CD14-positive monocyte (primary cell): ENCODE measurements around the gene BRI3. TPM values are rescaled to one million over a fixed set of nuclear protein-coding genes. Genes with fewer than 3 reads are reported as not detected.
A peak's percentile ranks its signal among the peaks of the same experiment; 100 is the strongest.

ENCODE experiments used
- DNase-seq, 3 donors: peaks; one replicate each; pipeline ENCODE4 v3.0.0-alpha.2; 2011 to 2022
- H2AFZ ChIP-seq: 2 replicates; pipeline ENCODE4 v1.6.0; 2012; ENCODE audit warnings: mild to moderate bottlenecking, low read depth, low read length, inconsistent platforms; ENCODE audit not compliant: insufficient read depth, poor library complexity, severe bottlenecking
- H3K27ac ChIP-seq, 2 donors: 1 replicate in 1 of 2; 2 replicates in 1 of 2; pipeline ENCODE4 v1.5.1; 2012 to 2013; ENCODE audit warnings: low read length in 2 of 2, control low read depth in 1 of 2, inconsistent platforms in 1 of 2, low read depth in 1 of 2, mild to moderate bottlenecking in 1 of 2
- H3K27me3 ChIP-seq, 2 donors: one replicate each; pipeline versions ENCODE4 v1.6.0 to v1.6.1; 2011 to 2013; ENCODE audit warnings: low read length in 2 of 2; ENCODE audit not compliant: control insufficient read depth in 2 of 2, insufficient read depth in 2 of 2
- H3K36me3 ChIP-seq, 2 donors: replicated peaks in 1 of 2; 1 replicate in 1 of 2; 2 replicates in 1 of 2; pipeline versions ENCODE4 v1.5.1 to v1.6.1; 2012 to 2013; ENCODE audit warnings: low read length in 2 of 2, control low read depth in 1 of 2, inconsistent platforms in 1 of 2, mild to moderate bottlenecking in 1 of 2; ENCODE audit not compliant: insufficient read depth in 2 of 2, control insufficient read depth in 1 of 2
- H3K4me1 ChIP-seq, 2 donors: 1 replicate in 1 of 2; 2 replicates in 1 of 2; pipeline versions ENCODE4 v1.5.1 to v1.6.1; 2012 to 2013; ENCODE audit warnings: low read length in 2 of 2, control low read depth in 1 of 2, inconsistent platforms in 1 of 2, mild to moderate bottlenecking in 1 of 2, moderate library complexity in 1 of 2; ENCODE audit not compliant: insufficient read depth in 2 of 2, control insufficient read depth in 1 of 2
- H3K4me2 ChIP-seq: replicated peaks from 2 replicates; pipeline ENCODE3; 2012; ENCODE audit warnings: low read length, moderate library complexity, mild to moderate bottlenecking; ENCODE audit not compliant: poor library complexity, severe bottlenecking; ENCODE audit errors: extremely low read depth
- H3K4me3 ChIP-seq, 3 experiments: fragments of 200-600 bp in 1 of 3; sonication (generic) in 1 of 3; replicated peaks in 1 of 3; 1 replicate in 2 of 3; 2 replicates in 1 of 3; pipeline ENCODE4 v1.5.1; 2011 to 2013; ENCODE audit warnings: low read length in 3 of 3, mild to moderate bottlenecking in 3 of 3, control low read depth in 2 of 3, low read depth in 2 of 3, inconsistent platforms in 1 of 3, moderate library complexity in 1 of 3
- H3K79me2 ChIP-seq: 2 replicates; pipeline ENCODE4 v1.6.0; 2012; ENCODE audit warnings: mild to moderate bottlenecking, control low read depth, inconsistent platforms, low read length, moderate library complexity; ENCODE audit not compliant: insufficient read depth
- H3K9ac ChIP-seq: 2 replicates; pipeline ENCODE4 v1.6.0; 2017; ENCODE audit warnings: low read length, mild to moderate bottlenecking; ENCODE audit not compliant: insufficient read depth, poor library complexity, severe bottlenecking
- H3K9me3 ChIP-seq, 2 donors: replicated peaks in 1 of 2; 1 replicate in 1 of 2; 2 replicates in 1 of 2; pipeline versions ENCODE4 v1.5.1 to v1.6.1; 2012 to 2013; ENCODE audit warnings: low read length in 2 of 2, control low read depth in 1 of 2; ENCODE audit not compliant: control insufficient read depth in 1 of 2, insufficient read depth in 1 of 2
- H4K20me1 ChIP-seq: 2 replicates; pipeline ENCODE4 v1.6.0; 2012; ENCODE audit warnings: mild to moderate bottlenecking, low read length, control low read depth, moderate library complexity; ENCODE audit not compliant: insufficient read depth
- H3K27ac Mint-ChIP-seq, 7 donors: one replicate each; pipeline ENCODE4 v1.8.0; 2020; ENCODE audit warnings: mild to moderate bottlenecking in 7 of 7, mixed read lengths in 7 of 7, moderate library complexity in 6 of 7, inconsistent platforms in 2 of 7
- H3K27me3 Mint-ChIP-seq, 3 donors: one replicate each; pipeline ENCODE4 v1.8.0; 2021 to 2022; ENCODE audit warnings: low read depth in 3 of 3, mild to moderate bottlenecking in 3 of 3, mixed read lengths in 3 of 3, moderate library complexity in 3 of 3, inconsistent platforms in 1 of 3
- H3K36me3 Mint-ChIP-seq, 2 donors: one replicate each; pipeline ENCODE4 v1.8.0; 2020; ENCODE audit warnings: mixed read lengths in 2 of 2, inconsistent platforms in 1 of 2, mild to moderate bottlenecking in 1 of 2
- H3K4me1 Mint-ChIP-seq: one replicate; pipeline ENCODE4 v1.8.0; 2020; ENCODE audit warnings: mild to moderate bottlenecking, mixed read lengths
- H3K4me3 Mint-ChIP-seq, 2 donors: one replicate each; pipeline ENCODE4 v1.8.0; 2020; ENCODE audit warnings: mild to moderate bottlenecking in 2 of 2, mixed read lengths in 2 of 2, moderate library complexity in 1 of 2
- H3K9me3 Mint-ChIP-seq, 7 donors: one replicate each; pipeline ENCODE4 v1.8.0; 2020 to 2022; ENCODE audit warnings: mixed read lengths in 7 of 7, mild to moderate bottlenecking in 6 of 7, moderate library complexity in 6 of 7, inconsistent platforms in 2 of 7
- CTCF ChIP-seq: fragments of 200-600 bp; IDR thresholded peaks from one replicate; pipeline ENCODE4 v1.8.0; 2022; ENCODE audit warnings: antibody characterized with exemption, mild to moderate bottlenecking
- WGBS: methylation state at CpG from one replicate; pipeline ENCODE4 v1.1.5; 2013; ENCODE audit warnings: missing lambda C conversion rate; ENCODE audit not compliant: insufficient coverage; 5-methylcytosine and 5-hydroxymethylcytosine counted together
- intact Hi-C, 2 donors: fragments of 100-400 bp; cut with micrococcal nuclease; formaldehyde crosslinking; loops; one replicate each; pipeline versions ENCODE4 v1.15.0 to v1.15.1; 2023
- polyA plus RNA-seq, 3 donors: library from polyadenylated mRNA; depleted of rRNA in 1 of 3; unstranded in 2 of 3; stranded (reverse) in 1 of 3; fragments of 300-500 nt in 2 of 3; fragments of >200 nt in 1 of 3; fragmentation: Illumina TruSeq in 2 of 3; gene quantifications; 1 replicate in 2 of 3; 2 replicates in 1 of 3; pipeline ENCODE4 v1.2.3, GENCODE V29; 2012 to 2021

The BRI3 gene
- polyA plus RNA-seq, 3 donors = 120 to 273 (median 149) TPM

- H3K79me2 ChIP-seq = no peaks in the 10 kb centered on the region
- H3K9me3 ChIP-seq = no peaks in the 10 kb centered on the region
- peaks cover 39% of the 10 kb centered on the region for H4K20me1 ChIP-seq
- no peak overlapping the region for H3K4me3 ChIP-seq
- H3K4me2 ChIP-seq = no peak overlapping the region
- no peak for DNase-seq
- H3K27ac ChIP-seq = no peak overlapping the region
- no peak overlapping the region for H2AFZ ChIP-seq
- H3K9ac ChIP-seq = no peak overlapping the region
- Mint-ChIP-seq H3K9me3 (peaks cover 0 to 4% (median 0%) of the 10 kb centered on the region in 7 donors), H3K4me1 (peaks cover 19% of the 10 kb centered on the region), H3K27ac (no peak overlapping the region), H3K27me3 (peaks cover 0 to 4% (median 2%) of the 10 kb centered on the region in 3 donors), H3K4me3 (no peak overlapping the region), H3K36me3 (peaks cover 69 to 82% of the 10 kb centered on the region in 2 donors)
- no peaks in the 10 kb centered on the region for H3K27me3 ChIP-seq
- WGBS = 100% methylated on average over 14 of the region's 16 CpGs
- peaks cover 59 to 67% of the 10 kb centered on the region in 2 donors for H3K36me3 ChIP-seq
- intact Hi-C loops = no loop called here
- peak; percentile 46 for TF ChIP-seq CTCF
- peaks cover 19 to 20% of the 10 kb centered on the region in 2 donors for H3K4me1 ChIP-seq
Observed at GRCh38 chr7:98241674-98242241, 39.7 kb upstream of the BRI3 start.

GRCh38 chr7:98242342-98242741 is 39.1 kb upstream of the BRI3 start:
- Histone ChIP-seq H3K27ac (no peak overlapping the region), H3K27me3 (no peaks in the 10 kb centered on the region), H3K9me3 (no peaks in the 10 kb centered on the region), H3K4me1 (peaks cover 20% of the 10 kb centered on the region in 2 donors), H4K20me1 (peaks cover 39% of the 10 kb centered on the region), H3K36me3 (peaks cover 55 to 63% of the 10 kb centered on the region in 2 donors), H3K4me2 (no peak overlapping the region), H3K9ac (no peak overlapping the region), H3K79me2 (peaks cover under 1% of the 10 kb centered on the region), H3K4me3 (no peak overlapping the region), H2AFZ (no peak overlapping the region)
- peaks cover 65 to 80% of the 10 kb centered on the region in 2 donors for H3K36me3 Mint-ChIP-seq
- H3K9me3 Mint-ChIP-seq = peaks cover 0 to 4% (median 0%) of the 10 kb centered on the region in 7 donors
- TF ChIP-seq CTCF = no peak
- H3K4me3 Mint-ChIP-seq = no peak overlapping the region
- peaks cover 21% of the 10 kb centered on the region for H3K4me1 Mint-ChIP-seq
- whole genome bisulfite sequencing = 100% methylated on average over 1 of the region's 1 CpG
- intact Hi-C loops = no loop called here
- H3K27ac Mint-ChIP-seq = no peak overlapping the region
- H3K27me3 Mint-ChIP-seq = peaks cover 0 to 4% (median 2%) of the 10 kb centered on the region in 3 donors
- no peak for DNase-seq
